ENCODE results near the gene AARS2. TPM values are rescaled to one million over a fixed set of nuclear protein-coding genes. Genes with fewer than 3 reads are reported as not detected.

AARS2 gene
- total RNA-seq, 1 experiment from 2014 or later = 21.7 TPM

GRCh38 chr6:44264154-44265006 lies 48.8 kb downstream of the AARS2 start:
- Mint-ChIP-seq H3K27me3 (ENCODE audit: low read depth) (peaks cover 14% of the 10 kb centered on the region), H3K4me3 (peak overlapping the region; percentile 79 to 88), H3K9me3 (no peaks in the 10 kb centered on the region; a peak in 1 of 5 replicates), H3K4me1 (peaks cover 35 to 42% of the 10 kb centered on the region in 2 experiments), H3K27ac (no peak overlapping the region), H3K36me3 (ENCODE audit: insufficient read depth in 1 of 3, low read depth in 3 of 3) (peaks cover 0 to 5% (median 0%) of the 10 kb centered on the region in 3 experiments; a peak in 3 of 7 replicates)
- peaks cover 1% of the 10 kb centered on the region; the same call in 1 of the 2 replicates for H3K27me3 ChIP-seq (ENCODE audit: insufficient read depth, low read length)
- H3K9me3 ChIP-seq (ENCODE audit: control insufficient read depth, low read depth, low read length) = no peaks in the 10 kb centered on the region
- H3K4ac ChIP-seq (ENCODE audit: low read depth, low read length) = no peak overlapping the region
- no peaks in the 10 kb centered on the region for H4K20me1 ChIP-seq (ENCODE audit: control insufficient read depth, insufficient read depth, insufficient read length)
- H2BK20ac ChIP-seq (ENCODE audit: low read depth, low read length, poor library complexity, severe bottlenecking) = no peak overlapping the region
- 0 out of 2 replicates have a peak overlapping the region, but pooled peaks have one; percentile 0 for H3K14ac ChIP-seq (ENCODE audit: insufficient read depth, low read length)
- H3K4me2 ChIP-seq (ENCODE audit: insufficient read depth, insufficient read length, low read length) = peak overlapping the region; percentile 84
- H2BK12ac ChIP-seq (ENCODE audit: insufficient read length, low read depth, low read length) = no peak overlapping the region
- no peak overlapping the region for H4K91ac ChIP-seq (ENCODE audit: insufficient read length, low read depth, low read length)
- H3K79me2 ChIP-seq (ENCODE audit: insufficient read depth, low read length) = no peaks in the 10 kb centered on the region
- H3K56ac ChIP-seq (ENCODE audit: insufficient read length, low read depth, low read length) = no peak overlapping the region
- no peak overlapping the region for H3K23ac ChIP-seq (ENCODE audit: insufficient read length, low read depth, low read length)
- peak overlapping the region; percentile 54 for H3K9ac ChIP-seq (ENCODE audit: extremely low read depth, insufficient read length, low read length)
- H3T11ph ChIP-seq (ENCODE audit: low read length) = no peak overlapping the region
- H4K5ac ChIP-seq (ENCODE audit: insufficient read length, low read depth, low read length) = no peak overlapping the region
- H3K79me1 ChIP-seq (ENCODE audit: insufficient read depth, low read depth, low read length, poor library complexity, severe bottlenecking) = no peaks in the 10 kb centered on the region
- peaks cover 5% of the 10 kb centered on the region; the same call in 1 of the 2 replicates for H3K4me1 ChIP-seq (ENCODE audit: insufficient read depth, low read length)
- no CpG with 5 or more reads among the region's 13 CpGs for WGBS (ENCODE audit: extremely low coverage, insufficient read length, low lambda C conversion rate)
- peaks cover 15% of the 10 kb centered on the region for H3K23me2 ChIP-seq (ENCODE audit: insufficient read length, low read depth, low read length, poor library complexity, severe bottlenecking)
- no peak overlapping the region for H3K18ac ChIP-seq (ENCODE audit: insufficient read length, low read depth, low read length)
- H2AFZ ChIP-seq (ENCODE audit: low read length) = no peak overlapping the region
- no peak overlapping the region for H2BK5ac ChIP-seq (ENCODE audit: insufficient read length, low read length)
- TF ChIP-seq CTCF (conservative IDR thresholded peaks at IDR 0.05) = no peak
- H2BK120ac ChIP-seq (ENCODE audit: low read depth, low read length, poor library complexity, severe bottlenecking) = no peak overlapping the region
- no peak for DNase-seq
- no peak overlapping the region for H3K27ac ChIP-seq (ENCODE audit: insufficient read length, low read depth, low read length)
- H2AK5ac ChIP-seq (ENCODE audit: insufficient read length, low read length) = no peak overlapping the region
- no peak overlapping the region for H2BK15ac ChIP-seq (ENCODE audit: low read depth, low read length)
- no peak overlapping the region for H4K8ac ChIP-seq (replicated peaks; ENCODE audit: insufficient read length, low read depth, low read length)

Measured in H9 (cell line).